ENCODE data around the gene RO60.

DNA sequence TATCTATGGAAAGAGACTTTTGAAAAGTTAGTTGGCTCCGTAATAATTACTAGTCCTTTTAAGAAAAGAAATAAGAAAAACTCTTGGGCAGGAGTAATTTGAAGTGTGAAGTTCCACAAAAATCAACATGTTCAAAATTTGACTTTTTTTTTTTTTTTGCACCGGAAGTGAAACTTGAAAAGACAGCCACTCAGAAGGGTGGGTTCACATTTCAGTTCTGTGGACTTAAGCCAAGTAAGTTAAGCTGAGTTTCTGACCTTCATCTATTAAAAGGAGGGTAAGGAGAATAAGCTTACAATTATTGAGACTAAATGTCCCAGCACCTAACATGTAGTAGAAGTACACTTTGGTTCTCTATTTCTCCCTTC lies 11.0 kb downstream of the RO60 start:
- TF ChIP-seq, protein P1, sequence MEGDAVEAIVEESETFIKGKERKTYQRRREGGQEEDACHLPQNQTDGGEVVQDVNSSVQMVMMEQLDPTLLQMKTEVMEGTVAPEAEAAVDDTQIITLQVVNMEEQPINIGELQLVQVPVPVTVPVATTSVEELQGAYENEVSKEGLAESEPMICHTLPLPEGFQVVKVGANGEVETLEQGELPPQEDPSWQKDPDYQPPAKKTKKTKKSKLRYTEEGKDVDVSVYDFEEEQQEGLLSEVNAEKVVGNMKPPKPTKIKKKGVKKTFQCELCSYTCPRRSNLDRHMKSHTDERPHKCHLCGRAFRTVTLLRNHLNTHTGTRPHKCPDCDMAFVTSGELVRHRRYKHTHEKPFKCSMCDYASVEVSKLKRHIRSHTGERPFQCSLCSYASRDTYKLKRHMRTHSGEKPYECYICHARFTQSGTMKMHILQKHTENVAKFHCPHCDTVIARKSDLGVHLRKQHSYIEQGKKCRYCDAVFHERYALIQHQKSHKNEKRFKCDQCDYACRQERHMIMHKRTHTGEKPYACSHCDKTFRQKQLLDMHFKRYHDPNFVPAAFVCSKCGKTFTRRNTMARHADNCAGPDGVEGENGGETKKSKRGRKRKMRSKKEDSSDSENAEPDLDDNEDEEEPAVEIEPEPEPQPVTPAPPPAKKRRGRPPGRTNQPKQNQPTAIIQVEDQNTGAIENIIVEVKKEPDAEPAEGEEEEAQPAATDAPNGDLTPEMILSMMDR (IDR thresholded peaks at IDR 0.05; ENCODE audit: insufficient read depth, low read length), result no peak
- TF ChIP-seq GABPA (IDR thresholded peaks at IDR 0.05; ENCODE audit: low read depth) (no peak), POLR2AphosphoS5 (IDR thresholded peaks at IDR 0.05; ENCODE audit: low read depth) (no peak), SPI1 (IDR thresholded peaks at IDR 0.05; ENCODE audit: borderline replicate concordance, low read depth) (no peak)
- TF ChIP-seq, protein P2, sequence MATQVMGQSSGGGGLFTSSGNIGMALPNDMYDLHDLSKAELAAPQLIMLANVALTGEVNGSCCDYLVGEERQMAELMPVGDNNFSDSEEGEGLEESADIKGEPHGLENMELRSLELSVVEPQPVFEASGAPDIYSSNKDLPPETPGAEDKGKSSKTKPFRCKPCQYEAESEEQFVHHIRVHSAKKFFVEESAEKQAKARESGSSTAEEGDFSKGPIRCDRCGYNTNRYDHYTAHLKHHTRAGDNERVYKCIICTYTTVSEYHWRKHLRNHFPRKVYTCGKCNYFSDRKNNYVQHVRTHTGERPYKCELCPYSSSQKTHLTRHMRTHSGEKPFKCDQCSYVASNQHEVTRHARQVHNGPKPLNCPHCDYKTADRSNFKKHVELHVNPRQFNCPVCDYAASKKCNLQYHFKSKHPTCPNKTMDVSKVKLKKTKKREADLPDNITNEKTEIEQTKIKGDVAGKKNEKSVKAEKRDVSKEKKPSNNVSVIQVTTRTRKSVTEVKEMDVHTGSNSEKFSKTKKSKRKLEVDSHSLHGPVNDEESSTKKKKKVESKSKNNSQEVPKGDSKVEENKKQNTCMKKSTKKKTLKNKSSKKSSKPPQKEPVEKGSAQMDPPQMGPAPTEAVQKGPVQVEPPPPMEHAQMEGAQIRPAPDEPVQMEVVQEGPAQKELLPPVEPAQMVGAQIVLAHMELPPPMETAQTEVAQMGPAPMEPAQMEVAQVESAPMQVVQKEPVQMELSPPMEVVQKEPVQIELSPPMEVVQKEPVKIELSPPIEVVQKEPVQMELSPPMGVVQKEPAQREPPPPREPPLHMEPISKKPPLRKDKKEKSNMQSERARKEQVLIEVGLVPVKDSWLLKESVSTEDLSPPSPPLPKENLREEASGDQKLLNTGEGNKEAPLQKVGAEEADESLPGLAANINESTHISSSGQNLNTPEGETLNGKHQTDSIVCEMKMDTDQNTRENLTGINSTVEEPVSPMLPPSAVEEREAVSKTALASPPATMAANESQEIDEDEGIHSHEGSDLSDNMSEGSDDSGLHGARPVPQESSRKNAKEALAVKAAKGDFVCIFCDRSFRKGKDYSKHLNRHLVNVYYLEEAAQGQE (IDR thresholded peaks at IDR 0.05; ENCODE audit: insufficient replicate concordance, low read depth), result no peak
